Mucosa of gallbladder (tissue), 1 donor: Measurements from ENCODE around the gene DAZAP1. TPM values are rescaled to one million over a fixed set of nuclear protein-coding genes. Genes with fewer than 3 reads are reported as not detected.

Experiments used
- DNase-seq: peaks from one replicate; pipeline ENCODE4 v3.0.0-alpha.2; 2020; ENCODE audit warnings: low spot score
- total RNA-seq: library from RNA; stranded (reverse); gene quantifications from one replicate; pipeline ENCODE4 v1.2.1, GENCODE V29; 2021
- donor health status: DM: no; HTN: no; CAD: no.

DAZAP1 gene
- total RNA-seq, 1 donor from 2014 or later: 77.7 TPM

GRCh38 chr19:1377176-1377964 is 30.0 kb upstream of the DAZAP1 start:
- no peak for DNase-seq

GRCh38 chr19:1377965-1378785 is 29.2 kb upstream of the DAZAP1 start:
- no peak for DNase-seq

- no peak for DNase-seq
Measured at GRCh38 chr19:1379126-1379905, 28.1 kb upstream of the DAZAP1 start.

GRCh38 chr19:1379961-1380489 is 27.4 kb upstream of the DAZAP1 start:
- no peak for DNase-seq

GRCh38 chr19:1382250-1382649 is 25.1 kb upstream of the DAZAP1 start:
- DNase-seq: no peak

GRCh38 chr19:1383017-1383311 is 24.4 kb upstream of the DAZAP1 start:
- no peak for DNase-seq

- DNase-seq: peak; percentile 92
Measured at GRCh38 chr19:1383312-1384084, 23.9 kb upstream of the DAZAP1 start, which contains the start of gene NDUFS7. Gene NDUFS7, plus strand, starts transcription at chr19:1383907. Its CDS starts 20 bp downstream, at chr19:1383927.

- DNase-seq: no peak
Measured at GRCh38 chr19:1384085-1384462, 23.3 kb upstream of the DAZAP1 start.

- no peak for DNase-seq
Measured at GRCh38 chr19:1384478-1385110, 22.8 kb upstream of the DAZAP1 start.

GRCh38 chr19:1385816-1386215 is 21.6 kb upstream of the DAZAP1 start:
- no peak for DNase-seq

- DNase-seq: no peak
Measured at GRCh38 chr19:1386945-1387683, 20.3 kb upstream of the DAZAP1 start.

- DNase-seq: no peak
Measured at GRCh38 chr19:1387684-1388636, 19.4 kb upstream of the DAZAP1 start.

GRCh38 chr19:1388637-1389026 is 18.8 kb upstream of the DAZAP1 start:
- no peak for DNase-seq

- no peak for DNase-seq
Measured at GRCh38 chr19:1389033-1389940, 18.1 kb upstream of the DAZAP1 start.

- DNase-seq: no peak
Measured at GRCh38 chr19:1390890-1391423, 16.4 kb upstream of the DAZAP1 start.

GRCh38 chr19:1392407-1392806 is 15.0 kb upstream of the DAZAP1 start:
- DNase-seq: no peak

- DNase-seq: no peak
Measured at GRCh38 chr19:1392939-1393530, 14.4 kb upstream of the DAZAP1 start.
